HEK293 (cell line): ENCODE data around the gene PDCD4.

ENCODE experiments used
- CTCF ChIA-PET: fragments of 350-600 bp; formaldehyde crosslinking; extraction: SDS; loops from one replicate; lab custom pipeline; 2021; ENCODE audit warnings: antibody characterized with exemption; lab: Yijun Ruan, JAX
- POLR2A ChIA-PET: fragments of 300-600 bp; formaldehyde crosslinking; extraction: SDS; loops from one replicate; lab custom pipeline; 2020; ENCODE audit warnings: antibody characterized with exemption, inconsistent platforms; lab: Yijun Ruan, JAX
- H3K27ac ChIP-seq: fragments of 200-500 bp; sonication (Bioruptor generic); 2 replicates; pipeline ENCODE4 v1.5.1; 2014; ENCODE audit warnings: low read depth, low read length, control low read depth, inconsistent platforms; ENCODE audit errors: extremely low read depth
- H3K36me3 ChIP-seq, 2 experiments: fragments of 200-500 bp in 1 of 2; sonication (Bioruptor generic) in 1 of 2; 1 replicate in 1 of 2; 2 replicates in 1 of 2; pipeline ENCODE4 v1.5.1; 2014 to 2017; ENCODE audit warnings: inconsistent platforms in 2 of 2, low read length in 2 of 2; ENCODE audit not compliant: control insufficient read depth in 2 of 2, insufficient read depth in 1 of 2
- H3K4me1 ChIP-seq: fragments of 200-500 bp; sonication (Bioruptor generic); 2 replicates; pipeline ENCODE4 v1.5.1; 2014; ENCODE audit warnings: mild to moderate bottlenecking, low read length, inconsistent platforms; ENCODE audit not compliant: control insufficient read depth, insufficient read depth
- H3K4me3 ChIP-seq: 2 replicates; pipeline ENCODE4 v1.5.1; 2011; ENCODE audit warnings: low read depth, mild to moderate bottlenecking, control low read depth, low read length, moderate library complexity
- H3K9me3 ChIP-seq: fragments of 200-500 bp; sonication (Bioruptor generic); 2 replicates; pipeline ENCODE4 v1.5.1; 2014; ENCODE audit warnings: low read depth, low read length, inconsistent platforms; ENCODE audit not compliant: control insufficient read depth, insufficient read depth
- FEZF1 ChIP-seq: fragments of 450-650 bp; formaldehyde crosslinking; IDR thresholded peaks from 2 replicates; pipeline ENCODE4 v1.5.1; 2016; ENCODE audit warnings: missing biosample characterization, missing genetic modification characterization
- KLF1 ChIP-seq: fragments of 450-650 bp; formaldehyde crosslinking; IDR thresholded peaks from 2 replicates; pipeline ENCODE4 v1.5.1; 2016; ENCODE audit warnings: missing biosample characterization, missing genetic modification characterization
- KLF17 ChIP-seq: fragments of 450-650 bp; formaldehyde crosslinking; IDR thresholded peaks from 2 replicates; pipeline ENCODE4 v1.5.1; 2016; ENCODE audit warnings: missing biosample characterization, missing genetic modification characterization
- KLF7 ChIP-seq: fragments of 450-650 bp; formaldehyde crosslinking; IDR thresholded peaks from 2 replicates; pipeline ENCODE4 v1.5.1; 2016; ENCODE audit warnings: missing biosample characterization, missing genetic modification characterization, borderline replicate concordance
- OSR2 ChIP-seq: fragments of 450-650 bp; formaldehyde crosslinking; IDR thresholded peaks from 2 replicates; pipeline ENCODE4 v1.5.1; 2016; ENCODE audit warnings: missing biosample characterization, missing genetic modification characterization
- PRDM1 ChIP-seq: fragments of 450-650 bp; formaldehyde crosslinking; IDR thresholded peaks from 2 replicates; pipeline ENCODE4; 2016; ENCODE audit warnings: missing biosample characterization, missing genetic modification characterization
- SCRT2 ChIP-seq: fragments of 450-650 bp; formaldehyde crosslinking; IDR thresholded peaks from 2 replicates; pipeline ENCODE4 v1.5.1; 2016; ENCODE audit warnings: missing biosample characterization, missing genetic modification characterization
- ZBTB7A ChIP-seq: fragments of 450-650 bp; formaldehyde crosslinking; IDR thresholded peaks from 2 replicates; pipeline ENCODE4 v1.5.1; 2016; ENCODE audit warnings: low read depth, missing biosample characterization, missing genetic modification characterization
- ZNF114 ChIP-seq: fragments of 450-650 bp; formaldehyde crosslinking; IDR thresholded peaks from 2 replicates; pipeline ENCODE4 v1.5.0; 2017; ENCODE audit warnings: missing biosample characterization, missing genetic modification characterization
- ZNF140 ChIP-seq: fragments of 450-650 bp; formaldehyde crosslinking; IDR thresholded peaks from 2 replicates; pipeline ENCODE4 v1.5.1; 2016; ENCODE audit warnings: missing biosample characterization, missing genetic modification characterization
- ZNF148 ChIP-seq: fragments of 450-650 bp; formaldehyde crosslinking; IDR thresholded peaks from 2 replicates; pipeline ENCODE4 v1.5.0; 2017; ENCODE audit warnings: missing biosample characterization, missing genetic modification characterization, borderline replicate concordance
- ZNF19 ChIP-seq: fragments of 450-650 bp; formaldehyde crosslinking; IDR thresholded peaks from 2 replicates; pipeline ENCODE4; 2016; ENCODE audit warnings: missing biosample characterization, missing genetic modification characterization, low read depth
- ZNF221 ChIP-seq: fragments of 450-650 bp; formaldehyde crosslinking; IDR thresholded peaks from 2 replicates; pipeline ENCODE4 v1.5.1; 2017; ENCODE audit warnings: missing biosample characterization, missing genetic modification characterization, borderline replicate concordance
- ZNF530 ChIP-seq: fragments of 450-650 bp; formaldehyde crosslinking; IDR thresholded peaks from 2 replicates; pipeline ENCODE4 v1.5.1; 2016; ENCODE audit warnings: low read depth, missing biosample characterization, missing genetic modification characterization
- ZNF626 ChIP-seq: fragments of 450-650 bp; sonication (Bioruptor Pico); formaldehyde crosslinking; IDR thresholded peaks from 2 replicates; pipeline ENCODE4 v1.5.1; 2018; ENCODE audit warnings: missing biosample characterization, missing genetic modification characterization, inconsistent platforms
- ZNF664 ChIP-seq: fragments of 450-650 bp; formaldehyde crosslinking; IDR thresholded peaks from 2 replicates; pipeline ENCODE4 v1.5.1; 2016; ENCODE audit warnings: missing biosample characterization, missing genetic modification characterization
- ZNF670 ChIP-seq: fragments of 450-650 bp; formaldehyde crosslinking; IDR thresholded peaks from 2 replicates; pipeline ENCODE4 v1.5.1; 2016; ENCODE audit warnings: missing biosample characterization, missing genetic modification characterization, low read depth
- ZSCAN16 ChIP-seq: fragments of 450-650 bp; formaldehyde crosslinking; IDR thresholded peaks from 2 replicates; pipeline ENCODE4 v1.5.1; 2016; ENCODE audit warnings: missing biosample characterization, missing genetic modification characterization

The PDCD4 gene

GRCh38 chr10:110845192-110845755 is 26.5 kb upstream of the PDCD4 start:
- ChIA-PET POLR2A (interaction anchor here (0.5 to 0.6 kb wide), 2 partner anchors 32 to 413 kb away, joined by 4 read pairs; no protein-coding TSS in a partner anchor), CTCF (interaction anchor here (1.2 kb wide), 1 partner anchor 43 kb away, joined by 3 read pairs; no protein-coding TSS in a partner anchor)
- Histone ChIP-seq H3K4me1 (peaks cover 5% of the 10 kb centered on the region; the same call in 1 of the 2 replicates), H3K9me3 (no peaks in the 10 kb centered on the region), H3K27ac (no peak overlapping the region), H3K4me3 (no peak overlapping the region), H3K36me3 (no peaks in the 10 kb centered on the region)
- peak; percentile 78 for TF ChIP-seq OSR2 (tag by site-specific recombination)
- no peak for TF ChIP-seq PRDM1 (tag by site-specific recombination)
- peak; percentile 53; the same call in 1 of the 2 replicates for TF ChIP-seq ZNF664 (tag by site-specific recombination)
- no peak for TF ChIP-seq KLF7 (tag by site-specific recombination)

- POLR2A ChIA-PET, result interaction anchor here (0.5 to 0.6 kb wide), 2 partner anchors 33 to 414 kb away, joined by 4 read pairs; no protein-coding TSS in a partner anchor
- Histone ChIP-seq H3K4me3 (no peak overlapping the region), H3K9me3 (no peaks in the 10 kb centered on the region), H3K36me3 (no peaks in the 10 kb centered on the region), H3K4me1 (peaks cover 5% of the 10 kb centered on the region; the same call in 1 of the 2 replicates), H3K27ac (no peak overlapping the region)
- CTCF ChIA-PET, result interaction anchor here (0.7 to 1.2 kb wide), 2 partner anchors 43 to 1292 kb away, joined by 3 read pairs; no protein-coding TSS in a partner anchor
- TF ChIP-seq KLF1 (tag by site-specific recombination) (peak; percentile 98), ZNF221 (tag by site-specific recombination) (no peak), ZNF626 (tag by site-specific recombination) (no peak), KLF17 (tag by site-specific recombination) (peak; percentile 83), ZNF670 (tag by site-specific recombination) (no peak), ZNF530 (tag by site-specific recombination) (no peak), ZNF140 (tag by site-specific recombination) (no peak), ZNF148 (tag by site-specific recombination) (no peak), FEZF1 (tag by site-specific recombination) (no peak), ZNF19 (tag by site-specific recombination) (no peak), ZNF114 (tag by site-specific recombination) (no peak), ZSCAN16 (no peak)
Measured at GRCh38 chr10:110845756-110846620, 25.7 kb upstream of the PDCD4 start.

- no peak overlapping the region for H3K4me3 ChIP-seq
- H3K9me3 ChIP-seq, result no peaks in the 10 kb centered on the region
- ChIA-PET POLR2A (no interaction called here), CTCF (no interaction called here)
- TF ChIP-seq ZBTB7A (tag by site-specific recombination) (no peak), SCRT2 (tag by site-specific recombination) (peak; percentile 75)
- TF ChIP-seq, all 188 proteins: peak for 1
- Histone ChIP-seq H3K36me3 (no peaks in the 10 kb centered on the region), H3K27ac (no peak overlapping the region), H3K4me1 (peaks cover 5% of the 10 kb centered on the region; the same call in 1 of the 2 replicates)
Measured at GRCh38 chr10:110847374-110847773, 24.4 kb upstream of the PDCD4 start.
